HCT116 (cell line): ENCODE results near the gene CHST8. TPM values are rescaled to one million over a fixed set of nuclear protein-coding genes. Genes with fewer than 3 reads are reported as not detected.

Experiments
- ATAC-seq: fragments of 200-7000 bp; cut with Tn5 transposase; 2 replicates; pipeline ENCODE4 v1.9.1; 2020; ENCODE audit warnings: mild to moderate bottlenecking, moderate library complexity
- BruUV-seq: library from RNA; stranded (reverse); fragments of 400-500 nt; replicated peaks from 2 replicates; lab custom pipeline; 2021; lab: Mats Ljungman, UMichigan
- CTCF ChIA-PET: fragments of 300-600 bp; sonication (Branson Sonifier 250); formaldehyde crosslinking; loops from one replicate; lab custom pipeline; 2021; ENCODE audit warnings: antibody characterized with exemption; lab: Charles Lee
- POLR2A ChIA-PET: fragments of 300-600, 350-600 bp; sonication (Branson Sonifier 250); formaldehyde crosslinking; loops from one replicate; lab custom pipeline; 2021; ENCODE audit warnings: antibody characterized with exemption; lab: Charles Lee
- RAD21 ChIA-PET, 2 experiments: fragments of 300-600 bp; sonication (Branson Sonifier 250); formaldehyde crosslinking; loops; one replicate each; lab custom pipeline; 2023; ENCODE audit warnings: low total read pairs in 2 of 2; ENCODE audit not compliant: uncharacterized antibody in 2 of 2, unreplicated experiment in 2 of 2, low non-redundant PET in 1 of 2; lab: Charles Lee
- DNase-seq: peaks from one replicate; pipeline ENCODE4 v3.0.0-alpha.2; 2010; ENCODE audit warnings: low read depth, low spot score
- H2AFZ ChIP-seq: fragments of 200-600 bp; shearing (Covaris generic), sonication (generic); 2 replicates; pipeline ENCODE4 v1.6.1; 2017; ENCODE audit warnings: low read depth, mixed run types, mixed read lengths, antibody characterized with exemption, low read length; ENCODE audit not compliant: poor library complexity, severe bottlenecking
- H3K27ac ChIP-seq: 2 replicates; pipeline ENCODE4 v1.5.1; 2012; ENCODE audit warnings: low read depth, low read length
- H3K27me3 ChIP-seq: fragments of 200-600 bp; sonication (generic); 2 replicates; pipeline ENCODE4 v1.6.1; 2016; ENCODE audit warnings: mixed run types, low read length, mixed read lengths; ENCODE audit not compliant: insufficient read depth
- H3K36me3 ChIP-seq, 2 experiments: fragments of 200-500 bp in 1 of 2; fragments of 200-600 bp in 1 of 2; sonication (Bioruptor generic) in 1 of 2; sonication (generic) in 1 of 2; 2 replicates each; pipeline versions ENCODE4 v1.5.1 to v1.6.1; 2014 to 2016; ENCODE audit warnings: low read length in 2 of 2, inconsistent platforms in 1 of 2, mixed read lengths in 1 of 2, mixed run types in 1 of 2; ENCODE audit not compliant: insufficient read depth in 2 of 2, control insufficient read depth in 1 of 2
- H3K4me1 ChIP-seq, 2 experiments: fragments of 200-600 bp in 1 of 2; sonication (generic) in 1 of 2; 2 replicates each; pipeline versions ENCODE4 v1.5.1 to v1.6.1; 2012 to 2017; ENCODE audit warnings: low read length in 2 of 2, inconsistent platforms in 1 of 2, mild to moderate bottlenecking in 1 of 2, mixed read lengths in 1 of 2, mixed run types in 1 of 2, moderate library complexity in 1 of 2; ENCODE audit not compliant: insufficient read depth in 2 of 2, control insufficient read depth in 1 of 2
- H3K4me2 ChIP-seq: fragments of 200-600 bp; sonication (generic); 2 replicates; pipeline ENCODE4 v1.6.1; 2017; ENCODE audit warnings: mixed run types, low read length, mixed read lengths
- H3K4me3 ChIP-seq, 2 experiments: fragments of 200-600 bp in 1 of 2; sonication (generic) in 1 of 2; replicated peaks in 1 of 2; 2 replicates each; pipeline ENCODE4 v1.5.1; 2011 to 2016; ENCODE audit warnings: low read length in 2 of 2, control low read depth in 1 of 2, low read depth in 1 of 2, mild to moderate bottlenecking in 1 of 2, mixed read lengths in 1 of 2, mixed run types in 1 of 2
- H3K79me2 ChIP-seq: fragments of 200-600 bp; sonication (generic); 2 replicates; pipeline ENCODE4 v1.6.1; 2017; ENCODE audit warnings: mild to moderate bottlenecking, mixed run types, low read length, moderate library complexity, mixed read lengths; ENCODE audit not compliant: insufficient read depth
- H3K9ac ChIP-seq: fragments of 200-600 bp; sonication (generic); 2 replicates; pipeline ENCODE4 v1.6.1; 2016; ENCODE audit warnings: low read length, mixed read lengths
- H3K9me2 ChIP-seq: fragments of 200-600 bp; sonication (generic), shearing (Covaris generic); 2 replicates; pipeline ENCODE4 v1.6.1; 2017; ENCODE audit warnings: mixed run types, mild to moderate bottlenecking, moderate library complexity; ENCODE audit not compliant: insufficient read depth
- H3K9me3 ChIP-seq, 2 experiments: fragments of 200-500 bp in 1 of 2; fragments of 200-600 bp in 1 of 2; sonication (Bioruptor generic) in 1 of 2; sonication (generic) in 1 of 2; 2 replicates each; pipeline ENCODE4 v1.6.1; 2014 to 2017; ENCODE audit warnings: low read length in 2 of 2, mixed read lengths in 2 of 2, inconsistent platforms in 1 of 2, low read depth in 1 of 2, mild to moderate bottlenecking in 1 of 2, mixed run types in 1 of 2, moderate library complexity in 1 of 2; ENCODE audit not compliant: control insufficient read depth in 1 of 2, insufficient read depth in 1 of 2
- H4K20me1 ChIP-seq: fragments of 200-600 bp; sonication (generic), shearing (Covaris generic); 2 replicates; pipeline ENCODE4 v1.6.1; 2017; ENCODE audit warnings: mixed run types, mild to moderate bottlenecking, moderate library complexity; ENCODE audit not compliant: insufficient read depth
- ATF3 ChIP-seq: IDR thresholded peaks from 2 replicates; pipeline ENCODE4 v1.6.1; 2012
- CBX3 ChIP-seq: IDR thresholded peaks from 2 replicates; pipeline ENCODE4 v1.6.1; 2012; ENCODE audit warnings: low read depth
- CTCF ChIP-seq, 3 experiments: fragments of 200-600 bp in 1 of 3; sonication (generic) in 1 of 3; IDR thresholded peaks in 2 of 3; conservative IDR thresholded peaks in 1 of 3; 2 replicates each; pipeline ENCODE4 v1.5.1; 2012 to 2017; ENCODE audit warnings: low read depth in 2 of 3, low read length in 2 of 3, antibody characterized with exemption in 1 of 3, borderline replicate concordance in 1 of 3, control low read depth in 1 of 3, mild to moderate bottlenecking in 1 of 3, mixed read lengths in 1 of 3, mixed run types in 1 of 3, moderate library complexity in 1 of 3; ENCODE audit not compliant: insufficient read depth in 1 of 3
- EGR1 ChIP-seq: IDR thresholded peaks from 2 replicates; pipeline ENCODE4 v1.6.1; 2012; ENCODE audit warnings: low read depth
- ELF1 ChIP-seq: IDR thresholded peaks from 2 replicates; pipeline ENCODE4 v1.6.1; 2012; ENCODE audit warnings: low read depth, borderline replicate concordance
- EZH2phosphoT487 ChIP-seq: fragments of 200-600 bp; IDR thresholded peaks from 2 replicates; pipeline ENCODE4 v1.6.1; 2018; ENCODE audit warnings: antibody characterized with exemption, borderline replicate concordance
- FOSL1 ChIP-seq: IDR thresholded peaks from 2 replicates; pipeline ENCODE4 v1.6.1; 2012; ENCODE audit warnings: low read depth
- JUND ChIP-seq: IDR thresholded peaks from 2 replicates; pipeline ENCODE4 v1.6.1; 2012
- MAX ChIP-seq: IDR thresholded peaks from 2 replicates; pipeline ENCODE4 v1.6.1; 2012
- POLR2A ChIP-seq: IDR thresholded peaks from 2 replicates; pipeline ENCODE4 v1.7.0; 2011; ENCODE audit warnings: borderline replicate concordance; ENCODE audit not compliant: insufficient read depth, insufficient read length; ENCODE audit errors: extremely low read depth
- POLR2AphosphoS5 ChIP-seq: IDR thresholded peaks from 2 replicates; pipeline ENCODE4 v1.6.1; 2011; ENCODE audit warnings: mild to moderate bottlenecking, low read depth, low read length, moderate library complexity
- RAD21 ChIP-seq: IDR thresholded peaks from 2 replicates; pipeline ENCODE4 v1.6.1; 2012; ENCODE audit warnings: low read depth, mild to moderate bottlenecking
- SP1 ChIP-seq: IDR thresholded peaks from 2 replicates; pipeline ENCODE4 v1.6.1; 2012; ENCODE audit warnings: low read depth
- SRF ChIP-seq: IDR thresholded peaks from 2 replicates; pipeline ENCODE4 v1.6.1; 2012; ENCODE audit warnings: low read depth
- TCF7L2 ChIP-seq: IDR thresholded peaks from 2 replicates; pipeline ENCODE4 v1.7.0; 2011; ENCODE audit warnings: borderline replicate concordance, inconsistent platforms; ENCODE audit not compliant: insufficient read depth, insufficient read length; ENCODE audit errors: extremely low read depth
- YY1 ChIP-seq: IDR thresholded peaks from 2 replicates; pipeline ENCODE4 v1.6.1; 2011; ENCODE audit warnings: low read length, low read depth, moderate library complexity, mild to moderate bottlenecking; ENCODE audit not compliant: insufficient replicate concordance; ENCODE audit errors: extremely low read depth
- ZFX ChIP-seq: fragments of 450-650 bp; IDR thresholded peaks from 2 replicates; pipeline ENCODE4 v1.6.1; 2017
- intact Hi-C: fragments of 100-400 bp; cut with micrococcal nuclease; formaldehyde crosslinking; loops from 2 replicates; pipeline ENCODE4 v1.10.0; 2022
- total RNA-seq: library from RNA; stranded (reverse); gene quantifications from one replicate; pipeline ENCODE4 v1.2.1, GENCODE V29; 2021; ENCODE audit not compliant: unreplicated experiment

Gene CHST8
- total RNA-seq, 1 experiment from 2014 or later = not detected

GRCh38 chr19:33779849-33780248 is 158.1 kb downstream of the CHST8 start (continued):
- no peak for TF ChIP-seq CBX3
- no peak for TF ChIP-seq EZH2phosphoT487
- TF ChIP-seq CTCF (IDR thresholded peaks at IDR 0.05 in 2 of 3, conservative IDR thresholded peaks at IDR 0.05 in 1 of 3; ENCODE audit: borderline replicate concordance in 1 of 3, insufficient read depth in 1 of 3, low read depth in 2 of 3, low read length in 2 of 3) = no peak
- no peak for TF ChIP-seq FOSL1
- no peak for TF ChIP-seq ELF1

GRCh38 chr19:33780251-33780650 is 158.5 kb downstream of the CHST8 start:
- no TSS peak for BruUV-seq
- CTCF ChIA-PET = interaction anchor here (1.0 to 4.4 kb wide), 3 partner anchors 218 to 365 kb away, joined by 3 to 158 read pairs (median 4); no protein-coding TSS in a partner anchor
- no peak overlapping the region for H3K4me2 ChIP-seq
- no peak for ATAC-seq
- TF ChIP-seq TCF7L2 (no peak), ZFX (no peak), CTCF (IDR thresholded peaks at IDR 0.05 in 2 of 3, conservative IDR thresholded peaks at IDR 0.05 in 1 of 3; ENCODE audit: borderline replicate concordance in 1 of 3, insufficient read depth in 1 of 3, low read depth in 2 of 3, low read length in 2 of 3) (no peak), CBX3 (no peak), SRF (no peak), RAD21 (no peak), ATF3 (no peak), YY1 (no peak), POLR2AphosphoS5 (no peak), MAX (no peak), SP1 (no peak), JUND (no peak), POLR2A (no peak), EGR1 (no peak)
- TF ChIP-seq, all 23 proteins: peak for 0
- ChIA-PET RAD21 (no interaction called here), POLR2A (no interaction called here)
- Histone ChIP-seq H3K9ac (no peak overlapping the region), H3K27me3 (no peaks in the 10 kb centered on the region), H3K4me3 (no peak overlapping the region), H2AFZ (no peak overlapping the region), H3K27ac (no peak overlapping the region), H3K9me3 (no peaks in the 10 kb centered on the region), H4K20me1 (no peaks in the 10 kb centered on the region), H3K79me2 (no peaks in the 10 kb centered on the region), H3K9me2 (no peaks in the 10 kb centered on the region), H3K36me3 (no peaks in the 10 kb centered on the region), H3K4me1 (peaks cover 0 to 4% of the 10 kb centered on the region in 2 experiments; a peak in 1 of 4 replicates)
- DNase-seq = no peak
- intact Hi-C loops = no loop called here
